HepG2 (cell line): ENCODE measurements around the gene CSK.

Experiments
- CTCF ChIP-seq: sonication (generic); formaldehyde crosslinking; IDR thresholded peaks from 2 replicates; pipeline ENCODE4 v1.5.0; 2020; ENCODE audit warnings: mild to moderate bottlenecking, missing genetic modification reagents, moderate library complexity
- ESRRA ChIP-seq: sonication (generic); formaldehyde crosslinking; IDR thresholded peaks from 2 replicates; pipeline ENCODE4 v1.5.1; 2020; ENCODE audit warnings: mild to moderate bottlenecking, low read depth, missing genetic modification reagents
- EZH2 ChIP-seq: conservative IDR thresholded peaks from 2 replicates; pipeline ENCODE4 v1.6.1; 2012; ENCODE audit warnings: mild to moderate bottlenecking, low read depth, low read length, moderate library complexity
- SNAPC5 ChIP-seq: sonication (generic); formaldehyde crosslinking; IDR thresholded peaks from 2 replicates; pipeline ENCODE4 v1.8.1; 2023; ENCODE audit warnings: mild to moderate bottlenecking, missing genetic modification reagents, borderline replicate concordance
- YY1 ChIP-seq: IDR thresholded peaks from 2 replicates; pipeline ENCODE4 v1.6.1; 2011; ENCODE audit warnings: low read length, low read depth, moderate library complexity, mild to moderate bottlenecking; ENCODE audit not compliant: insufficient read depth, insufficient replicate concordance
- ZBTB7A ChIP-seq: sonication (generic); formaldehyde crosslinking; IDR thresholded peaks from 2 replicates; pipeline ENCODE4 v1.8.0; 2022; ENCODE audit warnings: mild to moderate bottlenecking, missing genetic modification reagents
- ZBTB8A ChIP-seq: sonication (generic); formaldehyde crosslinking; IDR thresholded peaks from 2 replicates; pipeline ENCODE4 v1.4.0; 2020; ENCODE audit warnings: mild to moderate bottlenecking, low read depth, missing genetic modification reagents, borderline replicate concordance

- TF ChIP-seq ZBTB8A (CRISPR knock-in tag): no peak
- no peak for TF ChIP-seq YY1
- no peak for TF ChIP-seq SNAPC5 (CRISPR knock-in tag)
- TF ChIP-seq ZBTB7A (CRISPR knock-in tag): no peak
- TF ChIP-seq CTCF (CRISPR knock-in tag): no peak
- TF ChIP-seq EZH2: no peak
- no peak for TF ChIP-seq ESRRA (CRISPR knock-in tag)
These were observed 31.1 kb upstream of the CSK start for GRCh38 chr15:74750751-74751150.
